HL-60 (cell line): Measurements from ENCODE around the gene PAQR3.

Experiments used
- DNase-seq, 2 experiments: peaks; one replicate each; pipeline ENCODE4 v3.0.0-alpha.2; 2010 to 2020; ENCODE audit warnings: low read depth in 1 of 2, low spot score in 1 of 2
- H3K27ac ChIP-seq: fragments of 250-450 bp; sonication (Bioruptor Pico); replicated peaks from 2 replicates; pipeline ENCODE4 v1.5.1; 2020; ENCODE audit warnings: mild to moderate bottlenecking, moderate library complexity
- H3K27me3 ChIP-seq: fragments of 250-450 bp; sonication (Bioruptor Pico); 2 replicates; pipeline ENCODE4 v1.5.1; 2021; ENCODE audit warnings: mild to moderate bottlenecking, moderate library complexity; ENCODE audit not compliant: insufficient read depth, poor library complexity, severe bottlenecking
- H3K4me3 ChIP-seq: replicated peaks from 2 replicates; pipeline ENCODE4 v1.5.1; 2011; ENCODE audit warnings: mild to moderate bottlenecking, control low read depth, low read length; ENCODE audit not compliant: insufficient read depth
- CTCF ChIP-seq: IDR thresholded peaks from one replicate; pipeline ENCODE4 v1.5.1; 2011; ENCODE audit warnings: low read length, control low read depth, inconsistent platforms; ENCODE audit not compliant: insufficient read depth
- GABPA ChIP-seq: IDR thresholded peaks from 2 replicates; pipeline ENCODE4 v1.6.1; 2012; ENCODE audit warnings: low read depth
- POLR2AphosphoS5 ChIP-seq: IDR thresholded peaks from 2 replicates; pipeline ENCODE4 v1.6.1; 2012; ENCODE audit warnings: low read depth
- REST ChIP-seq: IDR thresholded peaks from 2 replicates; pipeline ENCODE4 v1.6.1; 2012; ENCODE audit warnings: low read depth; ENCODE audit not compliant: insufficient replicate concordance
- SPI1 ChIP-seq: IDR thresholded peaks from 2 replicates; pipeline ENCODE4 v1.6.1; 2012; ENCODE audit warnings: low read depth, mild to moderate bottlenecking, borderline replicate concordance

Gene PAQR3

GRCh38 chr4:78907638-78908037 lies 31.6 kb downstream of the PAQR3 start:
- H3K27ac ChIP-seq = no peak overlapping the region

GRCh38 chr4:78904143-78904542 lies 35.1 kb downstream of the PAQR3 start:
- TF ChIP-seq REST (no peak), SPI1 (no peak), POLR2AphosphoS5 (no peak), GABPA (no peak), CTCF (no peak)
- Histone ChIP-seq H3K27me3 (no peaks in the 10 kb centered on the region), H3K4me3 (no peak overlapping the region), H3K27ac (no peak overlapping the region)
- no peak for DNase-seq

More at GRCh38 chr4:78907638-78908037, 31.6 kb downstream of the PAQR3 start:
- Histone ChIP-seq H3K4me3 (no peak overlapping the region), H3K27me3 (no peaks in the 10 kb centered on the region)
- TF ChIP-seq POLR2AphosphoS5 = no peak
- no peak for TF ChIP-seq REST
- no peak for TF ChIP-seq CTCF
- no peak for TF ChIP-seq SPI1
- no peak for TF ChIP-seq GABPA
- no peak for DNase-seq

GRCh38 chr4:78902298-78902697 lies 36.9 kb downstream of the PAQR3 start:
- DNase-seq = no peak
- no peak overlapping the region for H3K27ac ChIP-seq
- no peak for TF ChIP-seq SPI1
- TF ChIP-seq CTCF = no peak
- no peak for TF ChIP-seq REST
- TF ChIP-seq POLR2AphosphoS5 = no peak
- no peak for TF ChIP-seq GABPA
- H3K27me3 ChIP-seq = no peaks in the 10 kb centered on the region
- no peak overlapping the region for H3K4me3 ChIP-seq
